Measurements from ENCODE around the gene ATP8A2. TPM values are rescaled to one million over a fixed set of nuclear protein-coding genes. Genes with fewer than 3 reads are reported as not detected.

The ATP8A2 gene
- total and polyA plus RNA-seq, 7 donors = under 0.01 to 2.2 (median 1.2) TPM; not detected in 1

GRCh38 chr13:26053418-26053980 is 681.7 kb downstream of the ATP8A2 start:
- no peak for DNase-seq
- intact Hi-C loops (cut with DNase I) = no loop called here
- H3K9me3 ChIP-seq = no peaks in the 10 kb centered on the region
- H3K27me3 ChIP-seq = peaks cover 23 to 66% (median 31%) of the 10 kb centered on the region in 3 donors
- WGBS, 2 donors = 83 to 84% methylated on average over 6 of the region's 6 CpGs
- H3K4me1 ChIP-seq = peaks cover 0 to 30% (median 23%) of the 10 kb centered on the region in 4 donors
- H3K27ac ChIP-seq = no peak overlapping the region
- TF ChIP-seq EP300 (IDR thresholded peaks at IDR 0.05) = no peak
- no peak for TF ChIP-seq CTCF (IDR thresholded peaks at IDR 0.05)
- H3K4me3 ChIP-seq = no peak overlapping the region
- no peaks in the 10 kb centered on the region for H3K36me3 ChIP-seq

DNA sequence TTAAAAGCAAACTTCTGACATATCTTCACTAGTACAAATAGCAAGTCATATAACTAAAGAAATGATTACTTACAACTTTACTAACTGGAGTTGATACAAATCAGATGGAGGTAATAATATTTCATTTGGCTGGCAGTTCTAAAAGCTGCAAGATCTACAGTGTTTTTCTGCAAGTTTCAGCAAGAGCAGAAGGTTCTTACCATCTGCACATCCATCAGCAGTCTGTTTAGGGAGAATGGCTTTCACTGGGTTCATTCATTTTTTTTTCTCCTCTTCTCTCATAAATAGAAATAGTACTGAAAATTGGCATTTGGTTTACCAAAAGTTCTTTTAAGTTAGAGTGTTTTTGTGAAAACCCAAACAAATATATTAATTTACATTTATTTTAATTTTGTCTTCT is 683.1 kb downstream of the ATP8A2 start:
- intact Hi-C loops (cut with DNase I) = no loop called here
- TF ChIP-seq EP300 (IDR thresholded peaks at IDR 0.05) (no peak), POLR2A (IDR thresholded peaks at IDR 0.05) (no peak), CTCF (IDR thresholded peaks at IDR 0.05) (no peak), POLR2AphosphoS5 (IDR thresholded peaks at IDR 0.05) (no peak)
- no peak for DNase-seq

DNA sequence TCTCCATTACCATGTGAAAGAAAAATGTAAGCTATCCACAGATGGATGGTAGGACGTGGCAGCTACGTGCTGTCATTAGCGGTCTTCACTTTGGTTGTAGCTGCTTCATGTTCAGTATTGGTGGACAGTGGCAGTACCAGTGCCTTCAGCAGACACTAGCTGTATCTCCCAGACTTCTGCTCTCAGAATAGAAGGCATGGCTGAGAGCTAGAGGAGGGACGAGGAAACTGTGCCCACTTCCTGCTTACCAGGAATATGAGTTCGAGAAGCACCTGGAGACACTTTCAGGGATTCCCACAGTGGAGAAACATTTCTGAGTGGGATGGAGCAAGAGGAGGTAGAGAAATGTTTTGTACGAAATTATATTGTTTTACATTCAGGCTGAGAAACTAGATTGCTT is 686.9 kb downstream of the ATP8A2 start:
- 62 to 68% methylated on average over 6 of the region's 6 CpGs for WGBS, 2 donors
- DNase-seq = no peak
- no peaks in the 10 kb centered on the region for H3K9me3 ChIP-seq
- no peaks in the 10 kb centered on the region for H3K4me1 ChIP-seq
- TF ChIP-seq POLR2AphosphoS5 (IDR thresholded peaks at IDR 0.05) (no peak), POLR2A (IDR thresholded peaks at IDR 0.05) (no peak), EP300 (IDR thresholded peaks at IDR 0.05) (no peak), CTCF (IDR thresholded peaks at IDR 0.05) (no peak)
- no peak overlapping the region for H3K4me3 ChIP-seq
- H3K27me3 ChIP-seq = peaks cover 0 to 14% (median 0%) of the 10 kb centered on the region in 3 donors
- intact Hi-C loops (cut with DNase I) = no loop called here
- H3K36me3 ChIP-seq = no peaks in the 10 kb centered on the region
- no peak overlapping the region for H3K27ac ChIP-seq

More for the DNA sequence above, 683.1 kb downstream of the ATP8A2 start:
- Histone ChIP-seq H3K36me3 (no peaks in the 10 kb centered on the region), H3K9me3 (no peaks in the 10 kb centered on the region), H3K4me1 (peaks cover 0 to 24% (median 19%) of the 10 kb centered on the region in 4 donors), H3K4me3 (no peak overlapping the region), H3K27me3 (peaks cover 14 to 52% (median 18%) of the 10 kb centered on the region in 3 donors), H3K27ac (no peak overlapping the region)

DNA sequence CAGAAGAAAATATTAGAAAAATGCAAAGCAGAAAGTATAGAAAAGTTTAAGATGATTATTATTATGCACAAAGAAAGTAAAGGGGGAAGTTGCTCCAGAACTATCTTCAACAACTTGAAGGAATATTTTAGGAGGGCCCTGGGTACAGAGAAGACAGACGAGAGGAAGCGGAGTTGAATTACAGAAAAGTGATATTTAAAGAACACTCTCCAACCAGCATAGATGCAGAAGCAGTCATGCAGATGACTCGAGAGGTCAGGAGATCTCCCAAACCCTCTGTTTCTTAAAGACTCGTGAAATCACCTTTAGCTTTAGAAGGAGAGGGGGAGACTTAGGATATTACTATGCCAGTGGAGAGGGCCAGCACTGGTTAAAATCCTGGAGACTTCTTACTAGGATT is 688.6 kb downstream of the ATP8A2 start:
- Histone ChIP-seq H3K27ac (no peak overlapping the region), H3K4me3 (no peak overlapping the region), H3K36me3 (no peaks in the 10 kb centered on the region), H3K4me1 (no peaks in the 10 kb centered on the region), H3K9me3 (no peaks in the 10 kb centered on the region), H3K27me3 (peaks cover 0 to 7% (median 0%) of the 10 kb centered on the region in 3 donors)
- intact Hi-C loops (cut with DNase I) = no loop called here
- WGBS, 2 donors = 84 to 86% methylated on average over 4 of the region's 4 CpGs
- no peak for DNase-seq
- TF ChIP-seq EP300 (IDR thresholded peaks at IDR 0.05) = no peak
- no peak for TF ChIP-seq CTCF (IDR thresholded peaks at IDR 0.05)
- no peak for TF ChIP-seq POLR2A (IDR thresholded peaks at IDR 0.05)
- TF ChIP-seq POLR2AphosphoS5 (IDR thresholded peaks at IDR 0.05) = no peak

DNA sequence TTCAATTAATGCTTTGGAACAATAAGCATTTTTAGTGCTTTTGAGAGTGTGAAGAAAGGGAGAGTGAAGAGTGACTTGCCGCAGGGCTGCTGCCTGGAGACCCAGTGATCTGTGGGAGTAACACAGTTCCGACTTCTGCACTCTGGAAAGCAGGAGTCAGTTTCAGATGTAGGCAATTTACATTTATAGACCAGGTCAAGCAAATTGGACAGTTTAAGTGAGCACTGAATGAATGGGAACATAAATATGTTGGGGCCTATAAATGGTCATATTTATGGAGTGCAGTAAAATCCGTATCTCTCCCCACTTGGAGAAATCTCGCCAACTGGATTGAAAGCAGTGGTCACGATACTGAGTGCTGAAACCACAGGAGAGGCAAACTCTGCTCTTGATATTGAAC is 689.5 kb downstream of the ATP8A2 start:
- no peak for DNase-seq
- Histone ChIP-seq H3K4me1 (no peaks in the 10 kb centered on the region), H3K9me3 (no peaks in the 10 kb centered on the region), H3K27me3 (peaks cover 0 to 7% (median 0%) of the 10 kb centered on the region in 3 donors), H3K27ac (no peak overlapping the region), H3K4me3 (no peak overlapping the region), H3K36me3 (no peaks in the 10 kb centered on the region)
- intact Hi-C loops (cut with DNase I) = no loop called here
- no peak for TF ChIP-seq POLR2A (IDR thresholded peaks at IDR 0.05)
- TF ChIP-seq POLR2AphosphoS5 (IDR thresholded peaks at IDR 0.05) = no peak
- TF ChIP-seq EP300 (IDR thresholded peaks at IDR 0.05) = no peak
- TF ChIP-seq CTCF (IDR thresholded peaks at IDR 0.05) = no peak
- WGBS, 2 donors = 46 to 71% methylated on average over 5 of the region's 5 CpGs
